GM12875 (cell line): ENCODE data around the gene AIF1L.
A peak's percentile ranks its signal among the peaks of the same experiment; 100 is the strongest.

Experiments
- H3K4me3 ChIP-seq: one replicate; pipeline ENCODE4 v1.5.1; 2011; ENCODE audit warnings: low read depth, low read length, control low read depth
- TF ChIP-seq, protein P1 (sequence below): IDR thresholded peaks from 2 replicates; pipeline ENCODE4 v1.5.1; 2011; ENCODE audit warnings: low read depth, mild to moderate bottlenecking, control low read depth, inconsistent platforms, low read length, moderate library complexity, borderline replicate concordance; ENCODE audit not compliant: insufficient read depth

Gene AIF1L

DNA sequence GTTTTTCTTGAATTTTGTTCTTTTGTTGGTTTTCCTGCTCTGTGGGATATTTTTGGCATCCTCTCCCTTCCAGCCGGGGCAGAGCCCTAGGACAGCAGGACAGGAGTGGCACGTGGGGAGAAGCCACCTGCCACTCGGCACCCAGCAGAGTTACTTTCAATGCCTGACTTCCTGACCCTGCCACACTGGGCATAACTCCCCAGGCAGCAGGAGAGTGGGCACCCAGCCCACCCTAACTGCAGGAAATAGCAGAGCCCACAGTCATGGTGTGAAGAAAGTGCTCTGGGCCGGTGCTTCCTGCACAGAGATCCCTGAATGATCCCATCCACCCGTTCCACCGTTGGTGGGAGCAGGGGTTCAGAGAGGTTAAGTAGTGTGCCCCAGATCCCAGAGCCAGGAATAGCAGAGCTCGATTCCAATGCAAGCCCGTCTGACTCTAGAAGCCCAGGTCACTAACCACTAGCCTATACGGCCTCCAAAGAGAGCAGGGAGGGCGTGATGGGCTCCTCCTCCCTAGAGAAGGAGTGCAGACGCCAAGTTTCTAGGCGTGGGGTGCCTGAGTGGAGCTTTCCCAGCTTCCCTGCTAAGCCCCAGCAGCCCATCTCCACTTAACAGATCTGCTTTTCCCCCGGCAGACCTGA is 20.9 kb downstream of the AIF1L start:
- TF ChIP-seq, protein P1, sequence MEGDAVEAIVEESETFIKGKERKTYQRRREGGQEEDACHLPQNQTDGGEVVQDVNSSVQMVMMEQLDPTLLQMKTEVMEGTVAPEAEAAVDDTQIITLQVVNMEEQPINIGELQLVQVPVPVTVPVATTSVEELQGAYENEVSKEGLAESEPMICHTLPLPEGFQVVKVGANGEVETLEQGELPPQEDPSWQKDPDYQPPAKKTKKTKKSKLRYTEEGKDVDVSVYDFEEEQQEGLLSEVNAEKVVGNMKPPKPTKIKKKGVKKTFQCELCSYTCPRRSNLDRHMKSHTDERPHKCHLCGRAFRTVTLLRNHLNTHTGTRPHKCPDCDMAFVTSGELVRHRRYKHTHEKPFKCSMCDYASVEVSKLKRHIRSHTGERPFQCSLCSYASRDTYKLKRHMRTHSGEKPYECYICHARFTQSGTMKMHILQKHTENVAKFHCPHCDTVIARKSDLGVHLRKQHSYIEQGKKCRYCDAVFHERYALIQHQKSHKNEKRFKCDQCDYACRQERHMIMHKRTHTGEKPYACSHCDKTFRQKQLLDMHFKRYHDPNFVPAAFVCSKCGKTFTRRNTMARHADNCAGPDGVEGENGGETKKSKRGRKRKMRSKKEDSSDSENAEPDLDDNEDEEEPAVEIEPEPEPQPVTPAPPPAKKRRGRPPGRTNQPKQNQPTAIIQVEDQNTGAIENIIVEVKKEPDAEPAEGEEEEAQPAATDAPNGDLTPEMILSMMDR: no peak
- no peak overlapping the region for H3K4me3 ChIP-seq

DNA sequence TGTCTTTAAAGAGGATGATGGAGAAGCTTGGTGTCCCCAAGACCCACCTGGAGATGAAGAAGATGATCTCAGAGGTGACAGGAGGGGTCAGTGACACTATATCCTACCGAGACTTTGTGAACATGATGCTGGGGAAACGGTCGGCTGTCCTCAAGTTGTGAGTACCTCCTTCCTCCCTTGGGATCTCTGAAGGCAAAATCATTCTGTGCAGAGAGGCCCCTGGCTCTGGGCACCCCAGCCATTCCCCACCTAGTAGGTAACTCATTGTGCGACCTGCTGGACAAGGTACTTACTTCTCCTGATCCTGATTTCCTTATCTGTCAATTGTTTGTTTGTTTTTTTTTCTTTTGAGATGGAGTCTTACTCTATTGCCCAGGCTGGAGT is 21.4 kb downstream of the AIF1L start:
- no peak overlapping the region for H3K4me3 ChIP-seq
- TF ChIP-seq, protein P1: no peak

DNA sequence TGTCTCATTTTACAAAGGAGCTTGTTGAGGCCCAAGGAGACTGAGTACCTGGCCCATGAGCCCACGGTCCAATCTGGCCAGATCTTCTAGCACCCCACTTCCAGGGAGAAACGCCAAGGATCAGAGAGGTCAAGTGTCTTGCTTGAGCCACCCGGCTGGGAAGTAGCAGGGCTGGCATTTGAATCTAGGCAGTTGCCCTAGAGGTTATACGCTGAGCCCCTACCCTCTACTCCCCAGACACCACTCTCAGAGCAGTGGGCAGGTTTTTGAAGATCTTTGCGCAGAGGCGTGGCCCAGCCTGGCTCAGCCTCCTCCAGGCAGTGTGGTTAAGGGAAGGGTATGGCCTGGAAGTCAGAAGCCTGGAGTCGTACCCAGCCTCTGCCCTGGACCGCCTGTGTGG is 23.3 kb downstream of the AIF1L start:
- no peak overlapping the region for H3K4me3 ChIP-seq
- TF ChIP-seq, protein P1: no peak

GRCh38 chr9:131120620-131121228 is 24.4 kb downstream of the AIF1L start:
- H3K4me3 ChIP-seq: no peak overlapping the region
- TF ChIP-seq, protein P1: no peak

GRCh38 chr9:131121346-131121745 is 25.0 kb downstream of the AIF1L start:
- no peak overlapping the region for H3K4me3 ChIP-seq
- TF ChIP-seq, protein P1: no peak

GRCh38 chr9:131122158-131122557 is 25.8 kb downstream of the AIF1L start:
- TF ChIP-seq, protein P1: no peak
- H3K4me3 ChIP-seq: no peak overlapping the region

DNA sequence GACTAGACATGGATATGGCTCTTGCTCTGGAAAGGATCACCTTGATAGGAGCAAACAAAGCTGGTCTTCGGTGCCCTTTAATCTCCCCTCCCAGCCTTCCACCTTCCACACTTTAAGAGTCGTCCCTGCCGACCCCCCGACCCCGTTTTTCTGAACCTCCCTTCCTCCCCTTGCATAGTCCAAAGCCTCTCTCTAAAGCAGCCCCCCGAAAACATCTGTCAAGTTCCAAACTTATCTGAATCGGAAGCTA is 28.6 kb downstream of the AIF1L start:
- TF ChIP-seq, protein P1: no peak
- peak overlapping the region; percentile 61 for H3K4me3 ChIP-seq
